Measurements from ENCODE around the gene LCN12. TPM values are rescaled to one million over a fixed set of nuclear protein-coding genes. Genes with fewer than 3 reads are reported as not detected.

LCN12 gene
- polyA plus RNA-seq, 1 donor from 2014 or later = 2.9 TPM

GRCh38 chr9:136930014-136930413, 22.1 kb upstream of the LCN12 start:
- Histone ChIP-seq H3K36me3 (ENCODE audit: insufficient read depth, low read length) (no peaks in the 10 kb centered on the region), H3F3A (ENCODE audit: insufficient read depth, low read length, poor library complexity, severe bottlenecking) (no peaks in the 10 kb centered on the region), H2AFZ (ENCODE audit: low read depth, low read length) (no peak overlapping the region), H4K20me1 (ENCODE audit: insufficient read depth) (no peaks in the 10 kb centered on the region), H3K9me2 (ENCODE audit: insufficient read depth, low read length) (no peaks in the 10 kb centered on the region), H3K27ac (ENCODE audit: low read length) (no peak overlapping the region), H3K9me3 (ENCODE audit: low read length) (no peaks in the 10 kb centered on the region), H3K4me3 (ENCODE audit: low read length) (no peak overlapping the region), H3K4me2 (ENCODE audit: low read length) (no peak overlapping the region), H3K79me2 (replicated peaks; ENCODE audit: insufficient read depth, low read length) (no peaks in the 10 kb centered on the region), H3K27me3 (ENCODE audit: insufficient read depth, low read depth, low read length) (no peaks in the 10 kb centered on the region), H3K9ac (ENCODE audit: low read length) (no peak overlapping the region)
- TF ChIP-seq EP300 (conservative IDR thresholded peaks at IDR 0.05; ENCODE audit: poor library complexity, severe bottlenecking) (no peak), MXI1 (conservative IDR thresholded peaks at IDR 0.05; ENCODE audit: poor library complexity, severe bottlenecking) (no peak), EZH2 (IDR thresholded peaks at IDR 0.05; ENCODE audit: borderline replicate concordance, insufficient read depth, low read length, poor library complexity, severe bottlenecking) (no peak), REST (IDR thresholded peaks at IDR 0.05; ENCODE audit: borderline replicate concordance) (no peak), CTCF (IDR thresholded peaks at IDR 0.05; ENCODE audit: poor library complexity, severe bottlenecking) (no peak), SMC3 (conservative IDR thresholded peaks at IDR 0.05; ENCODE audit: poor library complexity) (no peak), RAD21 (conservative IDR thresholded peaks at IDR 0.05) (no peak), TAF1 (IDR thresholded peaks at IDR 0.05; ENCODE audit: low read depth) (no peak), POLR2AphosphoS5 (IDR thresholded peaks at IDR 0.05) (no peak)

GRCh38 chr9:136931611-136932130, 20.4 kb upstream of the LCN12 start:
- H2AFZ ChIP-seq (ENCODE audit: low read depth, low read length) = no peak overlapping the region
- H3K4me2 ChIP-seq (ENCODE audit: low read length) = no peak overlapping the region
- H3F3A ChIP-seq (ENCODE audit: insufficient read depth, low read length, poor library complexity, severe bottlenecking) = no peaks in the 10 kb centered on the region
- H4K20me1 ChIP-seq (ENCODE audit: insufficient read depth) = no peaks in the 10 kb centered on the region
- H3K4me3 ChIP-seq (ENCODE audit: low read length) = no peak overlapping the region
- no peak overlapping the region for H3K9ac ChIP-seq (ENCODE audit: low read length)
- no peaks in the 10 kb centered on the region for H3K9me2 ChIP-seq (ENCODE audit: insufficient read depth, low read length)
- no peak for TF ChIP-seq SMC3 (conservative IDR thresholded peaks at IDR 0.05; ENCODE audit: poor library complexity)
- TF ChIP-seq CTCF (IDR thresholded peaks at IDR 0.05; ENCODE audit: poor library complexity, severe bottlenecking) = no peak
- TF ChIP-seq REST (IDR thresholded peaks at IDR 0.05; ENCODE audit: borderline replicate concordance) = no peak
- no peak for TF ChIP-seq EP300 (conservative IDR thresholded peaks at IDR 0.05; ENCODE audit: poor library complexity, severe bottlenecking)
- H3K36me3 ChIP-seq (ENCODE audit: insufficient read depth, low read length) = no peaks in the 10 kb centered on the region
- H3K79me2 ChIP-seq (replicated peaks; ENCODE audit: insufficient read depth, low read length) = no peaks in the 10 kb centered on the region
- no peaks in the 10 kb centered on the region for H3K27me3 ChIP-seq (ENCODE audit: insufficient read depth, low read depth, low read length)
- no peak overlapping the region for H3K27ac ChIP-seq (ENCODE audit: low read length)
- H3K9me3 ChIP-seq (ENCODE audit: low read length) = no peaks in the 10 kb centered on the region

All from neural cell (in vitro differentiated cells).